Globus pallidus (tissue), 1 donor: ENCODE results near the gene VAMP3.
A peak's percentile ranks its signal among the peaks of the same experiment; 100 is the strongest.

Experiments used
- DNase-seq: peaks from one replicate; pipeline ENCODE4 v3.0.0-alpha.2; 2015; ENCODE audit warnings: low spot score

The VAMP3 gene

GRCh38 chr1:7770997-7771822 lies at the start of gene VAMP3:
VAMP3 (plus strand) TSS chr1:7771296; CDS start chr1:7771384, 88 bp downstream.
- DNase-seq: peak; percentile 83

GRCh38 chr1:7721940-7722669 lies 49.0 kb upstream of the VAMP3 start:
- no peak for DNase-seq

GRCh38 chr1:7722670-7723012 lies 48.5 kb upstream of the VAMP3 start:
- no peak for DNase-seq

- DNase-seq: no peak
Measured at GRCh38 chr1:7726623-7727022, 44.5 kb upstream of the VAMP3 start.

GRCh38 chr1:7727809-7728471 lies 43.2 kb upstream of the VAMP3 start:
- DNase-seq: peak; percentile 69

GRCh38 chr1:7729761-7730160 lies 41.3 kb upstream of the VAMP3 start:
- DNase-seq: no peak

- DNase-seq: no peak
Measured at GRCh38 chr1:7732331-7732730, 38.8 kb upstream of the VAMP3 start.

GRCh38 chr1:7733276-7733675 lies 37.8 kb upstream of the VAMP3 start:
- DNase-seq: no peak

GRCh38 chr1:7738044-7738443 lies 33.1 kb upstream of the VAMP3 start:
- no peak for DNase-seq

GRCh38 chr1:7743346-7743745 lies 27.8 kb upstream of the VAMP3 start:
- no peak for DNase-seq

- no peak for DNase-seq
Measured at GRCh38 chr1:7744882-7745281, 26.2 kb upstream of the VAMP3 start.

- no peak for DNase-seq
Measured at GRCh38 chr1:7745783-7746182, 25.3 kb upstream of the VAMP3 start.

GRCh38 chr1:7747605-7748004 lies 23.5 kb upstream of the VAMP3 start:
- no peak for DNase-seq

- no peak for DNase-seq
Measured at GRCh38 chr1:7749126-7749525, 22.0 kb upstream of the VAMP3 start.

GRCh38 chr1:7751174-7751573 lies 19.9 kb upstream of the VAMP3 start:
- no peak for DNase-seq

- DNase-seq: peak; percentile 80
Measured at GRCh38 chr1:7752512-7753417, 18.3 kb upstream of the VAMP3 start.

- DNase-seq: no peak
Measured at GRCh38 chr1:7753641-7754040, 17.5 kb upstream of the VAMP3 start.

- no peak for DNase-seq
Measured at GRCh38 chr1:7754234-7754633, 16.9 kb upstream of the VAMP3 start.

GRCh38 chr1:7755448-7755847 lies 15.6 kb upstream of the VAMP3 start:
- no peak for DNase-seq

GRCh38 chr1:7760245-7760644 lies 10.9 kb upstream of the VAMP3 start:
- no peak for DNase-seq

- DNase-seq: no peak
Measured at GRCh38 chr1:7761103-7761502, 10.0 kb upstream of the VAMP3 start.

- no peak for DNase-seq
Measured at GRCh38 chr1:7767176-7767575, 3.9 kb upstream of the VAMP3 start.
